Neural progenitor cell (in vitro differentiated cells): ENCODE measurements around the gene RPS4Y2.

Experiments
- EZH2 ChIP-seq: fragments of 200-600 bp; sonication (generic); IDR thresholded peaks from 2 replicates; pipeline ENCODE4 v1.6.1; 2017; ENCODE audit warnings: antibody characterized with exemption, mild to moderate bottlenecking, moderate library complexity
- EZH2phosphoT487 ChIP-seq: fragments of 200-600 bp; sonication (generic); IDR thresholded peaks from 2 replicates; pipeline ENCODE4 v1.6.1; 2017; ENCODE audit warnings: antibody characterized with exemption
- TF ChIP-seq, protein P1 (sequence below): fragments of 200-600 bp; sonication (generic); IDR thresholded peaks from 2 replicates; pipeline ENCODE4 v1.5.1; 2017; ENCODE audit warnings: antibody characterized with exemption, mild to moderate bottlenecking

DNA sequence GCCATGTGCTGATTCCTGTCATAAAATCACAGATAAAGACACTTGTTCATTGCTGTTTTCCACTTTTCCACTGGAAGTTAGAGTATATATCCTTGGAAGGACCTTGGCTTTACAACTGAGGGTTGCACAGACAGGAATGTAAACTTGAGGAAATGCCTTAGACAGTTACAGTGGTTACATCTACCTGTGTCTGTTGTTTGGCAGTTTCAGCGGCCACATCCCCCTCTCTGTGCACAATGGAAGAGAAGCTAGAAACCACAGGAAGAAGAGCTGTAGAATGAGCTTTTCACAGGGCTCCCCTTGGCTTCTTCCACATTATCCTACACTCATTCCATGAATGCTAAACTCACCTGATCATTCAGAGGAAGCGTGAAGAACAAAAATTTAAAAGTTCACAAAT is 9.0 kb upstream of the RPS4Y2 start:
- no peak for TF ChIP-seq EZH2
- TF ChIP-seq, protein P1, sequence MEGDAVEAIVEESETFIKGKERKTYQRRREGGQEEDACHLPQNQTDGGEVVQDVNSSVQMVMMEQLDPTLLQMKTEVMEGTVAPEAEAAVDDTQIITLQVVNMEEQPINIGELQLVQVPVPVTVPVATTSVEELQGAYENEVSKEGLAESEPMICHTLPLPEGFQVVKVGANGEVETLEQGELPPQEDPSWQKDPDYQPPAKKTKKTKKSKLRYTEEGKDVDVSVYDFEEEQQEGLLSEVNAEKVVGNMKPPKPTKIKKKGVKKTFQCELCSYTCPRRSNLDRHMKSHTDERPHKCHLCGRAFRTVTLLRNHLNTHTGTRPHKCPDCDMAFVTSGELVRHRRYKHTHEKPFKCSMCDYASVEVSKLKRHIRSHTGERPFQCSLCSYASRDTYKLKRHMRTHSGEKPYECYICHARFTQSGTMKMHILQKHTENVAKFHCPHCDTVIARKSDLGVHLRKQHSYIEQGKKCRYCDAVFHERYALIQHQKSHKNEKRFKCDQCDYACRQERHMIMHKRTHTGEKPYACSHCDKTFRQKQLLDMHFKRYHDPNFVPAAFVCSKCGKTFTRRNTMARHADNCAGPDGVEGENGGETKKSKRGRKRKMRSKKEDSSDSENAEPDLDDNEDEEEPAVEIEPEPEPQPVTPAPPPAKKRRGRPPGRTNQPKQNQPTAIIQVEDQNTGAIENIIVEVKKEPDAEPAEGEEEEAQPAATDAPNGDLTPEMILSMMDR: no peak
- no peak for TF ChIP-seq EZH2phosphoT487
